DMS 273 (cell line): ENCODE data around the gene SMYD5.
"Not testable (repeated sequence)": the region's sequence is repeated elsewhere in the genome, so short reads cannot be mapped to it uniquely, and the experiment has no call there.

ENCODE experiments used
- DNase-seq: peaks from one replicate; lab custom pipeline; 2025; ENCODE audit not compliant: unreplicated experiment; lab: John Stamatoyannopoulos, UW

Gene SMYD5

GRCh38 chr2:73258186-73258912 lies 44.3 kb downstream of the SMYD5 start:
- no peak for DNase-seq

GRCh38 chr2:73258913-73259215 lies 44.8 kb downstream of the SMYD5 start:
- no peak for DNase-seq

DNA sequence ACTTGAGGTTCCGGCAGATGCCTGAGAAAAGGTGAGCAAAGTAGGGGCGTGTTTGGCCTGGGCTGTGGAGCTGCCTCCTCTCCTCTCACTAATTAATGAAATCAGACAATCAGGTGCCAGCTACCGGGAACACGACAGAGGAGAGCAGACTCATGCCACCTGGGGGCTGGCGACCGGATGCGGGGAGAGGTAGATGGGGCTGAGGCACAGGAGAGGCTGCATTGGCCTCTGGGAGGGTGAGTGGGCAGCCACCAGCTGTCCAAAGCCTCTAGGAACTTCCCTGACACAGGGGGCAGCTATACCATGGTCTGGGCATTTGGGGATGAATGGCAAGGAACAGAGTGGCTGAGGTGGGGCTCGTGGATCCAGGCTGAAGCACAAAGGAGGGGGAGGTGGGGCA lies 45.2 kb downstream of the SMYD5 start:
- no peak for DNase-seq

- no peak for DNase-seq
These were observed 45.8 kb downstream of the SMYD5 start for GRCh38 chr2:73259704-73260337.

DNA sequence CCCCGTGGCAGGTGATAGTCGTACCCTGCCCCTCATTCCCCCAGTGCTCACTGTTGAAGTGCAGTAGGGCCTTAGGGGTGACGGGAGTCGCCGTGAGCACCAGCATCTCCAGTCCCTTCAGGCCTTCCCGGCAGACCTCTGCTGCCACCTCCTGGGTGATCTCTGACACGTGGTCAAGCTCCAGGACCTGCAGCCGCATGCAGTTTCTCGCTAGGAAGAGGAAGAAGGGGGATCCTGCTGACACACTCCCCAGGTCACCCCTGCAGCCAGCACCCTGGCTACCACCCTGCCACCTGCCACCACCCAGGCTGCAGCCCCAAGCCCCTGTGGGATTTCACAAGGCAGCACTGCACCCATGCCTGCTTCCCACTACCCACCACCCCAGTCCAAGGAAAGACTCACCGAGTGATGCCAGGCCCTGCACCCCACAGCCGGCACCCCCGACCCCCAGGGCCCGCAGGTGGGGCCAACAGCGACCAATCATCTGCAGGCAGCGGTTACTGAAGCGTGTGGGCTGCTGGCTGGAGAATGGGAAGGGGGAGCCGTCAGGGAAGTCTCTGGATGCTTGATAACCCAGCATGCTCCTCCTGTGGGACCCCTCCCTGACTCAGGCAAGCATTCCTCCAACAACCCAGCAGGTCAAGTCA lies 46.4 kb downstream of the SMYD5 start:
- DNase-seq, result peak; percentile 66

DNA sequence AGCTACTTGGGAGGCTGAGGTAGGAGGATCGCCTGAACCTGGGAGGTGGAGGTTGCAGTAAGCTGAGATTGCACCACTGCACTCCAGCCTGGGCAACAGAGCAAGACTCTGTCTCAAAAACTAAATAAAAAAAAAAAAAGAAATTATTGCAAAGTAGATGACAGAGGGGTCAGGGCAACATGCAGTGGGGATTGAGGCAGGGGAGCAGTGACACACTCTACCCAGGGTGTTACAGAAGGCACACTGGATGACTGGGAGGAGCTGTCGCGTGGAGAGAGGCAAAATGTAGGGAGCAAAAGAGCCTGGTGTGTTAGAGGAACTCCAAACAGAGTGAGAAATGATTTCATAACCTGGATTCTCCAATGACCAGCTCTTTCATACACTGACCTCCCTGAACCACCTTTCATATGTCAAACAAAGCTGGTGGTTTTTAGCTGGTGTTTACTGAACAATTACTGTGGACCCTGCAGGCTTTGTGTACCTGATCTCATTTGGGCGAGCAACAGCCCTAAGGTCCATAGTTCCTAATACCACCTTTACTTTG lies 48.1 kb downstream of the SMYD5 start:
- DNase-seq, result no peak

DNA sequence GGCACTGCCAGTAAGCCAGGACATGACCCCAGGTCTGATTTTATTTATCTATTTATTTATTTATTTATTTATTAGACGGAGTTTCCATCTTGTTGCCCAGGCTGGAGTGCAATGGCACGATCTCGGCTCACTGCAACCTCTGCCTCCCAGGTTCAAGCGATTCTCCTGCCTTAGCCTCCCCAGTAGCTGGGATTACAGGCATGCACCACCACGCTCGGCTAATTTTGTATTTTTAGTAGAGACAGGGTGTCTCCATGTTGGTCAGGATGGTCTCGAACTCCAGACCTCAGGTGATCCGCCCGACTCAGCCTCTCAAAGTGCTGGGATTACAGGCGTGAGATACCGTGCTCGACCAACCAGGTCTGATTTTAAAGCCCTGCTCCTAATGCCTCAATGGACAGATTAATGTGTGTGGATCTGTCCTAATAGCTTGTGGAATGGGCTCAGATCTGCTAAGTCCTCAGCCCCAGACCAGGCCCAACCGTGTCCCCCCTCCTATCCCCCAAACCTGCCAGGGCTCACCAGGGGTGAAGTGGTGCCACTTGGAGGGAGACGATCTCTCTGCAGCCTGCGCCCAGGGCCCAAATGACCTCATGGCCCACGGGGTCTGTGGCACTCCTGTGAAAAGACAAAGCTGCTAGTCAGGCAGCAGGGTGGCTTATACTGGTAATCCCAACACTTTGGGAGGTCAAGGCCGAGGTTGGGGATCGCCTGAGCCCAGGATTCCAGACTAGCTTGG lies 48.8 kb downstream of the SMYD5 start:
- DNase-seq, result not testable (repeated sequence)

GRCh38 chr2:73263540-73264331 lies 49.7 kb downstream of the SMYD5 start:
- no peak for DNase-seq

DNA sequence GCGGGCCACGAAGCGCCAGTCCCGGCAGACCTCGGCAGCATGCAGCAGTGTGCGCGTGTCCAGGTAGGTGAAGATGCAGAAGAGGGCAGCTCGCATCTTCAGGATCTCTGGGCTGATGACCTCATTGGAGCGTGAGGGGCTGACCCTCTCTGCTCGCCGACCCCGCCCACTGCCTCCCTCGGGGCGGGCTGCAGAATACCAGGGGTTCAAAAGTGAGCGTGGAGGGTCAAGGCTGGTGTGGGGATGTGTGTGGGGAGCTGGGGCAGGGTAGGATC lies 50.2 kb downstream of the SMYD5 start:
- DNase-seq, result no peak

- DNase-seq, result no peak
These were observed 50.7 kb downstream of the SMYD5 start for GRCh38 chr2:73264783-73265182.

DNA sequence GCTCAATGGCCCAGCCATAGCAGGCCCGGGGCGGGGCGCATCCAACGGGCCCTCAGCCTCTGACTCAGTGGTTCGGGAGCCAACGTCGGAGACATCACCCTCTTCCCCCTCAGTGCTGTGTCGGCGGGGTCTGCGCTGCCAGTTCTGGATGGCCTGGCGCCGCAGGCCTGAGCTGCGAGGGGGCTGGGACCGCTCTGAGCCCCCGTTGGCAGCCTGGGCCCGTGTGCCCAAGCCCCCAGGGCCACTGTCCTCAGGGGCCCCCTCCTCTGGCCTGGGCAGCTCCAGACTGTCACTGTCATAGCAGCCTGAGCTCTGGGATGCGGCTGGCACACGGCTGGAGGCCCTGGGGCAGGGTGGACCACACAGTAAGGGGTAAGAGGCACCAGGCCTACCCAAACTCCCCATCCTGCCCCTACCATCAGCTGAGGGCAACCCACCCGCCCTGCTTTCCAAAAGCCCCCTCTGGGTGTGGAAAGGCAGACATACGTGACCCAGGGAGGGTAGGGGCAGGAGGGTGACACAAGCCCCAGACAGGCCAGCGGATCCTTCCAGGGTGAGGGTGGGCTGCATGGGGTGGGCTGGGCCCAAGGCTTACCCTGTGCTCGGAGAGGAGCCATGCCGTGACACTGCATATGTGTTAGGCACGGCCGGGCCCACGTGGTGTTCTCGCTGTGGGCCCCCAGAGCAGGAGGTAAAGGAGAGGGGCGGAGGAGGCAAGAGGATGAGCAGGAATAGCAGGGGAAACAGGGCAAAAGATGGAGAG lies 51.4 kb downstream of the SMYD5 start:
- DNase-seq, result no peak

- DNase-seq, result no peak
These were observed 52.2 kb downstream of the SMYD5 start for GRCh38 chr2:73266061-73266901.

DNA sequence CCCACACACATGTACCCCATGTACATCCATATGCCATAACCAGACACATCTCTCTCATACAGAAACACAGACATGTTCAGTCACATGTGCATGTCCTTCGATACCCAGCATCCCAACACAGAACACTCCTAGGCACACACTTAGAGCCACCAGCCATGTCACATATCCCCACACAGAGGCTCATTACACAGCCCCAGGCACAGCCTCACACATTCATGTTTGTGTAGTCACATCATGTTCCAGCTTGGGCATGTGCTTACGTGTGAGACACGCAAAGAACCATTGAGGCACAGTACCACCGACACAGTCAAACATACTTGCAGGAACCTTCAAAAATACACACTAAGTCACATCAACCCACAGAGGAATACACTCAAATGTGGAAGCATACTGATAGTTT lies 53.0 kb downstream of the SMYD5 start:
- no peak for DNase-seq

DNA sequence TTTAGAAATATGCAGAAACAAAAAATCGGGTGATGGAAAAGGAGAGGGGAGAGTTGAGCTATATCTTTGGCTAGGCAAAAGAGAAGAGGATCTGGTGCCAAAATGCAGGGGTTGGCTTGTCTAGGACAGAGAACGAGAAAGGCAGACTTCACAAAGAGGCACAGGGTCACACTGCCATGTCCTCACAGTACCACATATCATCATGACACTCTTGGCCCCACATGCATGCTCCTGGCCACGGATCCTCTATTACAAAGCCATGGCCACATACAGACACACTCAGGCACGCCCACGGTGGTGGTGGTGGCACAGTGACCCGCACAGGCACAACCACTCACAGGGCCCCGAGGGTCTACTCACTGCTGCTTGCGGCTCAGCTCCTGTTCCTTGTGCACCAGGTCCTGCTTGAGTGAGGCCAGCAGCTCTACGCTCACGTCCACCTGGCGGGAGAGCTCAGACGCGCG lies 54.4 kb downstream of the SMYD5 start:
- DNase-seq, result no peak

DNA sequence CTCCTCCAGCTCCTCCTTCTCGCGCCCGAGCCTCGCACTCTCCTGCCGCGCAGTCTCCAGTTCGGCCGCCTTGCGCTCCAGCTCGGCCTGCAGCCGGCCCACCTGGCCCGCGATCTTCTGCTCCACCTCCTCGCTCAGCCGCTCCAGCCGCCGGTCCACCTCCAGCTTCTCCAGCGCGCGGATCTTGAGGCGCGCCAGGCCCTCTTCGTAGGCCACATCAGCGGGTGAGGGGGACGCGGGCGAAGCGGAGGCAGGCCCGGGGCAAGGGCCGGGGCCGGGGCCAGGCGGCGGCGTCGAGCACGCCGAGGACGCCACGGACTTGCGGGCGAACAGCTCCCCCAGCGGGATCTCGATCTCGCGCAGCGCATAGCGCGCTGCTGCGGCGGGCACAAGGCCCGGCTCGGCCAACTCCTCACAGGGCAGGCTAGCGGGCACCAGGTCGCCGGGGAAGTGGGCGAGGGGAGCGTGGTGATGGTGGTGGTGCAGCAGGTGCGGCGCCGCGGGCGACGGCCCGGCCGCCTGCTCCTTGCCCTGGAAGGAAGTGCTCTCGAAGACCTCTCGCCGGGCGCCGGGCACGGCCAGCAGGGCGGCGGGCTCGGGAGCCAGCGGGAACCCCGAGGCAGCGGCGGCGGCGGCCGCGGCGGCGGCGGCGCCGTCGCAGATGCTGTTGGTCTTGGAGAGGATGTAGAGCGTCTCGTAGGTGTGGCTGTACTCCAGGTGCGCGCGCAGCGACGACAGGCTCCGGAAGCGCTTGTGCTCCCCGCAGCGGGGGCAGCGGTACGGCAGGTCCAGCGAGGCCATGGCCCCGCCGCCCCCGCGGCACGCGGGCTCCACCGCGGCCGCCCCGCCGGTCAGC lies 55.0 kb downstream of the SMYD5 start:
- peak; percentile 82 for DNase-seq

DNA sequence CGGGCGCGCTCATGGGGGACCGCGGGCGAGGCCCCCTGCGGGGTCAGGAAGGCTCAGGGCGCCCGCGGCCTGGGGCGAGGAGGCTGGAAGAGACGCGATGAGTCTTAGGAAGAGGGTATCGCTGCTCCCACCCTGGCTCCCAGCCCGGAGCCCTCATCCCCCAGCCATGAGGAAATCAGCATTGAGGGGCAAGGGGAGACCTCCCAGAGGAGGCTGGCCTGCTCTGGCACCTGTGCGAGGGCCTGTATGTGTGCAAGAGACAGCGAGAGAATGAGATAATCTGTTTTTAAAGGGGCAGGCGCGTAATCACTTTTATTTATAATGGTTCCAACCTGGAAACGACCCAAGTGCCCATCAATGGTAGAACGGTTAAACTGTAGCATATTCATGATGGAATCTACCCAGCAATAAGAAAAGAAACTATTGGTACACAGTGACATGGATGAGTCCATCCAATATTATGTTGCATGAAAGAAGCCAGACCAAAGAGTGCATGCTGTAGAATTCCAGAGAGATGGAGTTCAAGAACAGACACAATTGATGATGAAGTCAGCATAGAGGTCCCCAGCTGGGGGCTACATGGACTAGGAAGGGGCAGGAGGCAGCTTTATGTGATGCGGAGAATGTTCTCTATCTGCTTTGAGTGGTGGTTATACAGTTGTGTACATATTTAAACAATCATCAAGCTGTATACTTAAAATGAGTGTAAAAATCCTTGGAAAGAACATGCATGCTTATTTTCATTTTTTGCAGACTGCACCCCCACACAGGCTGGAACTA lies 55.8 kb downstream of the SMYD5 start:
- no peak for DNase-seq

DNA sequence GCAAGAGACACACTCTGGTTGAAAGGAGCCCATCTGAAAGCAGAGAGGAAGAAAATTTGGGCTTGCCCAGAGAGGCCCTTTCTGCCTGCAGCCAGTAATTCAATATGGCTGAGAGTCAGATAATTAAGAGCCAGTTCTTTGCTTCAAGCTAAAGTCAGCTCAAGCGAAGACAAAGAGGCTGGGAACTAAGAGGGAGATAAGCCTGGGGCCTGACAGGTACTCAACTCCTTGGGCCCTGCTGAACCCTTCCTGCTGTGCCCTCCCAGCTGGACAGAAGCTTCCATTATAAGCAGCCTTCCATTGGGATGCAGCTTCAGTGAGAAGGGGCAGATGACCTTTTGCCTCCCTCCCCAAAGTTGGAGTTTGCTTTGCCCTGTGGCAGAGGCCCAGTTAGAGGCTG lies 58.2 kb downstream of the SMYD5 start:
- no peak for DNase-seq
